WTC11 (cell line): Measurements from ENCODE around the gene MICAL1. TPM values are rescaled to one million over a fixed set of nuclear protein-coding genes. Genes with fewer than 3 reads are reported as not detected.

ENCODE experiments used
- ATAC-seq: fragments of 200-7000 bp; cut with Tn5 transposase; 2 replicates; pipeline ENCODE4 v1.10.0; 2021; ENCODE audit warnings: mild to moderate bottlenecking, moderate library complexity
- CTCF ChIA-PET: fragments of 300-600 bp; sonication (Branson Sonifier 250); formaldehyde crosslinking; loops from one replicate; lab custom pipeline; 2021; ENCODE audit warnings: antibody characterized with exemption; lab: Charles Lee
- POLR2A ChIA-PET: fragments of 350-600 bp; sonication (Branson Sonifier 250); formaldehyde crosslinking; loops from one replicate; lab custom pipeline; 2021; ENCODE audit warnings: antibody characterized with exemption; lab: Charles Lee
- DNase-seq: peaks from one replicate; pipeline ENCODE4 v3.0.0; 2021; ENCODE audit warnings: low spot score
- H3K27ac Mint-ChIP-seq: 2 replicates; pipeline ENCODE4 v1.8.0; 2021; ENCODE audit warnings: mixed read lengths
- H3K27me3 Mint-ChIP-seq: 2 replicates; pipeline ENCODE4 v1.8.0; 2021; ENCODE audit warnings: low read depth, mild to moderate bottlenecking, moderate library complexity, mixed read lengths
- H3K36me3 Mint-ChIP-seq: 2 replicates; pipeline ENCODE4 v1.8.0; 2021; ENCODE audit warnings: mixed read lengths
- H3K4me1 Mint-ChIP-seq: 2 replicates; pipeline ENCODE4 v1.8.0; 2022; ENCODE audit warnings: mixed read lengths
- H3K4me3 Mint-ChIP-seq: 2 replicates; pipeline ENCODE4 v1.8.0; 2021; ENCODE audit warnings: mild to moderate bottlenecking, moderate library complexity, mixed read lengths
- H3K9me3 Mint-ChIP-seq: 2 replicates; pipeline ENCODE4 v1.8.0; 2021; ENCODE audit warnings: mixed read lengths
- ATF2 ChIP-seq: sonication (generic); formaldehyde crosslinking; IDR thresholded peaks from 2 replicates; pipeline ENCODE4 v1.8.1; 2022; ENCODE audit warnings: low read depth, missing genetic modification reagents, borderline replicate concordance
- E2F1 ChIP-seq: sonication (generic); formaldehyde crosslinking; IDR thresholded peaks from 2 replicates; pipeline ENCODE4 v1.8.0; 2022; ENCODE audit warnings: mild to moderate bottlenecking, missing genetic modification reagents
- ETV6 ChIP-seq: sonication (generic); formaldehyde crosslinking; IDR thresholded peaks from 2 replicates; pipeline ENCODE4 v1.8.1; 2022; ENCODE audit warnings: mild to moderate bottlenecking, missing genetic modification reagents
- HMGA2 ChIP-seq: fragments of 250-450 bp; sonication (Bioruptor Pico); IDR thresholded peaks from 2 replicates; pipeline ENCODE4 v1.4.0; 2021; ENCODE audit warnings: mild to moderate bottlenecking, moderate library complexity
- KAT7 ChIP-seq: sonication (generic); formaldehyde crosslinking; IDR thresholded peaks from 2 replicates; pipeline ENCODE4 v1.8.1; 2023; ENCODE audit warnings: missing genetic modification reagents, mild to moderate bottlenecking, borderline replicate concordance
- NR2C2 ChIP-seq: sonication (generic); formaldehyde crosslinking; IDR thresholded peaks from 2 replicates; pipeline ENCODE4 v1.8.0; 2022; ENCODE audit warnings: mild to moderate bottlenecking, missing genetic modification reagents
- OVOL2 ChIP-seq: fragments of 250-450 bp; sonication (Bioruptor Pico); IDR thresholded peaks from 2 replicates; pipeline ENCODE4 v1.9.0; 2021; ENCODE audit warnings: mild to moderate bottlenecking, borderline replicate concordance
- SMAD3 ChIP-seq: sonication (generic); formaldehyde crosslinking; IDR thresholded peaks from 2 replicates; pipeline ENCODE4 v1.8.0; 2022; ENCODE audit warnings: missing genetic modification reagents, mild to moderate bottlenecking, borderline replicate concordance
- STAT6 ChIP-seq: sonication (generic); formaldehyde crosslinking; conservative IDR thresholded peaks from 2 replicates; pipeline ENCODE4 v1.8.1; 2023; ENCODE audit warnings: mild to moderate bottlenecking, low read depth, missing genetic modification reagents, moderate library complexity
- USF2 ChIP-seq: sonication (generic); formaldehyde crosslinking; IDR thresholded peaks from 2 replicates; pipeline ENCODE4 v1.8.1; 2023; ENCODE audit warnings: mild to moderate bottlenecking, missing genetic modification reagents, moderate library complexity
- ZNF219 ChIP-seq: sonication (generic); formaldehyde crosslinking; IDR thresholded peaks from 2 replicates; pipeline ENCODE4 v1.8.0; 2023; ENCODE audit warnings: missing genetic modification reagents, mild to moderate bottlenecking, borderline replicate concordance
- ZNF396 ChIP-seq: fragments of 250-450 bp; sonication (Bioruptor Pico); IDR thresholded peaks from 2 replicates; pipeline ENCODE4 v1.8.0; 2021; ENCODE audit warnings: mild to moderate bottlenecking, moderate library complexity, borderline replicate concordance
- ZNF416 ChIP-seq: fragments of 250-450 bp; sonication (Bioruptor Pico); IDR thresholded peaks from 2 replicates; pipeline ENCODE4 v1.9.0; 2021; ENCODE audit warnings: mild to moderate bottlenecking, inconsistent platforms
- ZNF423 ChIP-seq: fragments of 250-450 bp; sonication (Bioruptor Pico); IDR thresholded peaks from 2 replicates; pipeline ENCODE4 v2.1.2; 2022; ENCODE audit warnings: mild to moderate bottlenecking, moderate library complexity
- total RNA-seq: library from RNA; stranded (reverse); gene quantifications from 3 replicates; pipeline ENCODE4 v1.2.3, GENCODE V29; 2021
- TF ChIP-seq, protein P1 (sequence below): sonication (generic); formaldehyde crosslinking; IDR thresholded peaks from 2 replicates; pipeline ENCODE4 v1.8.1; 2023; ENCODE audit warnings: mild to moderate bottlenecking, missing genetic modification reagents, moderate library complexity
- TF ChIP-seq, protein P2 (sequence below): fragments of 250-450 bp; sonication (Bioruptor Pico); IDR thresholded peaks from 2 replicates; pipeline ENCODE4 v2.1.2; 2022; ENCODE audit warnings: mild to moderate bottlenecking, moderate library complexity
- TF ChIP-seq, protein P3 (sequence below): fragments of 250-450 bp; sonication (Bioruptor Pico); IDR thresholded peaks from 2 replicates; pipeline ENCODE4 v1.9.0; 2021; ENCODE audit warnings: mild to moderate bottlenecking, borderline replicate concordance
- TF ChIP-seq, protein P4 (sequence below): fragments of 200-600 bp; IDR thresholded peaks from 2 replicates; pipeline ENCODE4 v1.8.0; 2022; ENCODE audit warnings: antibody characterized with exemption
- TF ChIP-seq, protein P5 (sequence below): sonication (generic); formaldehyde crosslinking; IDR thresholded peaks from 2 replicates; pipeline ENCODE4 v1.8.0; 2022; ENCODE audit warnings: mild to moderate bottlenecking, missing genetic modification reagents

Gene MICAL1
- total RNA-seq, 1 experiment from 2014 or later: 57.4 TPM

- TF ChIP-seq STAT6: no peak
Observed at GRCh38 chr6:109474995-109475394, 19.4 kb upstream of the MICAL1 start (continued).

DNA sequence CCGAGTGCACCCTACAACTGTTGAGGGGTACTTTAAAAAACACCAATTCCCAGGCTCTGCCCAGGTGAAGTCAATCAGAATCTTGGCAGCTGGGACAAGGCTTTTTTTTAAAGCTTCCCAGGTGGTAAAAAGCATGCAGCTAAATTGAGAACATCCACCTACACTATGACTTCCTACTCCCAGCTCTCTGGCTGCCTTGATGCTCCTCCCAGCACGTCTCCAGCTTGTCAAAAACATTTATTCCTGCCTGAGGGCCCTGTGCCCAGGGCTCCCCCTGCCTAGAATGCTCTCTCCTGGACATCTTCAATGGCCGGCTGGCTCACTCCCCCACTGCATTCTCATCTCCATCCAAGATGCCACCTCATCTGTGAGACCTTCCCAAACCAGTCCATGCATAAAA lies 17.5 kb upstream of the MICAL1 start:
- POLR2A ChIA-PET: no interaction called here
- Mint-ChIP-seq H3K27ac (no peak overlapping the region), H3K4me1 (peaks cover 13% of the 10 kb centered on the region), H3K4me3 (no peak overlapping the region), H3K27me3 (no peaks in the 10 kb centered on the region), H3K36me3 (peaks cover 87% of the 10 kb centered on the region), H3K9me3 (no peaks in the 10 kb centered on the region)
- DNase-seq (no peak), ATAC-seq (no peak)
- CTCF ChIA-PET: no interaction called here
- TF ChIP-seq E2F1 (CRISPR knock-in tag) (no peak), ZNF396 (CRISPR knock-in tag) (no peak), ETV6 (CRISPR knock-in tag) (no peak), OVOL2 (CRISPR knock-in tag) (no peak), KAT7 (CRISPR knock-in tag) (no peak), ZNF416 (CRISPR knock-in tag) (no peak), NR2C2 (no peak), ATF2 (CRISPR knock-in tag) (no peak), HMGA2 (CRISPR knock-in tag) (no peak), ZNF423 (CRISPR knock-in tag) (no peak), SMAD3 (CRISPR knock-in tag) (no peak), USF2 (no peak), ZNF219 (CRISPR knock-in tag) (no peak)
- TF ChIP-seq, protein P1, sequence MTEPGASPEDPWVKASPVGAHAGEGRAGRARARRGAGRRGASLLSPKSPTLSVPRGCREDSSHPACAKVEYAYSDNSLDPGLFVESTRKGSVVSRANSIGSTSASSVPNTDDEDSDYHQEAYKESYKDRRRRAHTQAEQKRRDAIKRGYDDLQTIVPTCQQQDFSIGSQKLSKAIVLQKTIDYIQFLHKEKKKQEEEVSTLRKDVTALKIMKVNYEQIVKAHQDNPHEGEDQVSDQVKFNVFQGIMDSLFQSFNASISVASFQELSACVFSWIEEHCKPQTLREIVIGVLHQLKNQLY (CRISPR knock-in tag): no peak
- TF ChIP-seq, protein P2, sequence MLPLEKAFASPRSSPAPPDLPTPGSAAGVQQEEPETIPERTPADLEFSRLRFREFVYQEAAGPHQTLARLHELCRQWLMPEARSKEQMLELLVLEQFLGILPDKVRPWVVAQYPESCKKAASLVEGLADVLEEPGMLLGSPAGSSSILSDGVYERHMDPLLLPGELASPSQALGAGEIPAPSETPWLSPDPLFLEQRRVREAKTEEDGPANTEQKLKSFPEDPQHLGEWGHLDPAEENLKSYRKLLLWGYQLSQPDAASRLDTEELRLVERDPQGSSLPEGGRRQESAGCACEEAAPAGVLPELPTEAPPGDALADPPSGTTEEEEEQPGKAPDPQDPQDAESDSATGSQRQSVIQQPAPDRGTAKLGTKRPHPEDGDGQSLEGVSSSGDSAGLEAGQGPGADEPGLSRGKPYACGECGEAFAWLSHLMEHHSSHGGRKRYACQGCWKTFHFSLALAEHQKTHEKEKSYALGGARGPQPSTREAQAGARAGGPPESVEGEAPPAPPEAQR (CRISPR knock-in tag): no peak
- TF ChIP-seq, protein P3, sequence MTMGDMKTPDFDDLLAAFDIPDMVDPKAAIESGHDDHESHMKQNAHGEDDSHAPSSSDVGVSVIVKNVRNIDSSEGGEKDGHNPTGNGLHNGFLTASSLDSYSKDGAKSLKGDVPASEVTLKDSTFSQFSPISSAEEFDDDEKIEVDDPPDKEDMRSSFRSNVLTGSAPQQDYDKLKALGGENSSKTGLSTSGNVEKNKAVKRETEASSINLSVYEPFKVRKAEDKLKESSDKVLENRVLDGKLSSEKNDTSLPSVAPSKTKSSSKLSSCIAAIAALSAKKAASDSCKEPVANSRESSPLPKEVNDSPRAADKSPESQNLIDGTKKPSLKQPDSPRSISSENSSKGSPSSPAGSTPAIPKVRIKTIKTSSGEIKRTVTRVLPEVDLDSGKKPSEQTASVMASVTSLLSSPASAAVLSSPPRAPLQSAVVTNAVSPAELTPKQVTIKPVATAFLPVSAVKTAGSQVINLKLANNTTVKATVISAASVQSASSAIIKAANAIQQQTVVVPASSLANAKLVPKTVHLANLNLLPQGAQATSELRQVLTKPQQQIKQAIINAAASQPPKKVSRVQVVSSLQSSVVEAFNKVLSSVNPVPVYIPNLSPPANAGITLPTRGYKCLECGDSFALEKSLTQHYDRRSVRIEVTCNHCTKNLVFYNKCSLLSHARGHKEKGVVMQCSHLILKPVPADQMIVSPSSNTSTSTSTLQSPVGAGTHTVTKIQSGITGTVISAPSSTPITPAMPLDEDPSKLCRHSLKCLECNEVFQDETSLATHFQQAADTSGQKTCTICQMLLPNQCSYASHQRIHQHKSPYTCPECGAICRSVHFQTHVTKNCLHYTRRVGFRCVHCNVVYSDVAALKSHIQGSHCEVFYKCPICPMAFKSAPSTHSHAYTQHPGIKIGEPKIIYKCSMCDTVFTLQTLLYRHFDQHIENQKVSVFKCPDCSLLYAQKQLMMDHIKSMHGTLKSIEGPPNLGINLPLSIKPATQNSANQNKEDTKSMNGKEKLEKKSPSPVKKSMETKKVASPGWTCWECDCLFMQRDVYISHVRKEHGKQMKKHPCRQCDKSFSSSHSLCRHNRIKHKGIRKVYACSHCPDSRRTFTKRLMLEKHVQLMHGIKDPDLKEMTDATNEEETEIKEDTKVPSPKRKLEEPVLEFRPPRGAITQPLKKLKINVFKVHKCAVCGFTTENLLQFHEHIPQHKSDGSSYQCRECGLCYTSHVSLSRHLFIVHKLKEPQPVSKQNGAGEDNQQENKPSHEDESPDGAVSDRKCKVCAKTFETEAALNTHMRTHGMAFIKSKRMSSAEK (CRISPR knock-in tag): no peak
- TF ChIP-seq, protein P4, sequence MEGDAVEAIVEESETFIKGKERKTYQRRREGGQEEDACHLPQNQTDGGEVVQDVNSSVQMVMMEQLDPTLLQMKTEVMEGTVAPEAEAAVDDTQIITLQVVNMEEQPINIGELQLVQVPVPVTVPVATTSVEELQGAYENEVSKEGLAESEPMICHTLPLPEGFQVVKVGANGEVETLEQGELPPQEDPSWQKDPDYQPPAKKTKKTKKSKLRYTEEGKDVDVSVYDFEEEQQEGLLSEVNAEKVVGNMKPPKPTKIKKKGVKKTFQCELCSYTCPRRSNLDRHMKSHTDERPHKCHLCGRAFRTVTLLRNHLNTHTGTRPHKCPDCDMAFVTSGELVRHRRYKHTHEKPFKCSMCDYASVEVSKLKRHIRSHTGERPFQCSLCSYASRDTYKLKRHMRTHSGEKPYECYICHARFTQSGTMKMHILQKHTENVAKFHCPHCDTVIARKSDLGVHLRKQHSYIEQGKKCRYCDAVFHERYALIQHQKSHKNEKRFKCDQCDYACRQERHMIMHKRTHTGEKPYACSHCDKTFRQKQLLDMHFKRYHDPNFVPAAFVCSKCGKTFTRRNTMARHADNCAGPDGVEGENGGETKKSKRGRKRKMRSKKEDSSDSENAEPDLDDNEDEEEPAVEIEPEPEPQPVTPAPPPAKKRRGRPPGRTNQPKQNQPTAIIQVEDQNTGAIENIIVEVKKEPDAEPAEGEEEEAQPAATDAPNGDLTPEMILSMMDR: no peak
- TF ChIP-seq, protein P5, sequence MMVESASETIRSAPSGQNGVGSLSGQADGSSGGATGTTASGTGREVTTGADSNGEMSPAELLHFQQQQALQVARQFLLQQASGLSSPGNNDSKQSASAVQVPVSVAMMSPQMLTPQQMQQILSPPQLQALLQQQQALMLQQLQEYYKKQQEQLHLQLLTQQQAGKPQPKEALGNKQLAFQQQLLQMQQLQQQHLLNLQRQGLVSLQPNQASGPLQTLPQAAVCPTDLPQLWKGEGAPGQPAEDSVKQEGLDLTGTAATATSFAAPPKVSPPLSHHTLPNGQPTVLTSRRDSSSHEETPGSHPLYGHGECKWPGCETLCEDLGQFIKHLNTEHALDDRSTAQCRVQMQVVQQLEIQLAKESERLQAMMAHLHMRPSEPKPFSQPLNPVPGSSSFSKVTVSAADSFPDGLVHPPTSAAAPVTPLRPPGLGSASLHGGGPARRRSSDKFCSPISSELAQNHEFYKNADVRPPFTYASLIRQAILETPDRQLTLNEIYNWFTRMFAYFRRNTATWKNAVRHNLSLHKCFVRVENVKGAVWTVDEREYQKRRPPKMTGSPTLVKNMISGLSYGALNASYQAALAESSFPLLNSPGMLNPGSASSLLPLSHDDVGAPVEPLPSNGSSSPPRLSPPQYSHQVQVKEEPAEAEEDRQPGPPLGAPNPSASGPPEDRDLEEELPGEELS: no peak
